NCI-H2029 treated with DMSO at 0.1 percent for 48 hours (cell line): Measurements from ENCODE around the gene YLPM1.
"Not testable (repeated sequence)": the region's sequence is repeated elsewhere in the genome, so short reads cannot be mapped to it uniquely, and the experiment has no call there.

Source experiments
- DNase-seq: peaks from one replicate; lab custom pipeline; 2025; lab: John Stamatoyannopoulos, UW

YLPM1 gene, protein sequence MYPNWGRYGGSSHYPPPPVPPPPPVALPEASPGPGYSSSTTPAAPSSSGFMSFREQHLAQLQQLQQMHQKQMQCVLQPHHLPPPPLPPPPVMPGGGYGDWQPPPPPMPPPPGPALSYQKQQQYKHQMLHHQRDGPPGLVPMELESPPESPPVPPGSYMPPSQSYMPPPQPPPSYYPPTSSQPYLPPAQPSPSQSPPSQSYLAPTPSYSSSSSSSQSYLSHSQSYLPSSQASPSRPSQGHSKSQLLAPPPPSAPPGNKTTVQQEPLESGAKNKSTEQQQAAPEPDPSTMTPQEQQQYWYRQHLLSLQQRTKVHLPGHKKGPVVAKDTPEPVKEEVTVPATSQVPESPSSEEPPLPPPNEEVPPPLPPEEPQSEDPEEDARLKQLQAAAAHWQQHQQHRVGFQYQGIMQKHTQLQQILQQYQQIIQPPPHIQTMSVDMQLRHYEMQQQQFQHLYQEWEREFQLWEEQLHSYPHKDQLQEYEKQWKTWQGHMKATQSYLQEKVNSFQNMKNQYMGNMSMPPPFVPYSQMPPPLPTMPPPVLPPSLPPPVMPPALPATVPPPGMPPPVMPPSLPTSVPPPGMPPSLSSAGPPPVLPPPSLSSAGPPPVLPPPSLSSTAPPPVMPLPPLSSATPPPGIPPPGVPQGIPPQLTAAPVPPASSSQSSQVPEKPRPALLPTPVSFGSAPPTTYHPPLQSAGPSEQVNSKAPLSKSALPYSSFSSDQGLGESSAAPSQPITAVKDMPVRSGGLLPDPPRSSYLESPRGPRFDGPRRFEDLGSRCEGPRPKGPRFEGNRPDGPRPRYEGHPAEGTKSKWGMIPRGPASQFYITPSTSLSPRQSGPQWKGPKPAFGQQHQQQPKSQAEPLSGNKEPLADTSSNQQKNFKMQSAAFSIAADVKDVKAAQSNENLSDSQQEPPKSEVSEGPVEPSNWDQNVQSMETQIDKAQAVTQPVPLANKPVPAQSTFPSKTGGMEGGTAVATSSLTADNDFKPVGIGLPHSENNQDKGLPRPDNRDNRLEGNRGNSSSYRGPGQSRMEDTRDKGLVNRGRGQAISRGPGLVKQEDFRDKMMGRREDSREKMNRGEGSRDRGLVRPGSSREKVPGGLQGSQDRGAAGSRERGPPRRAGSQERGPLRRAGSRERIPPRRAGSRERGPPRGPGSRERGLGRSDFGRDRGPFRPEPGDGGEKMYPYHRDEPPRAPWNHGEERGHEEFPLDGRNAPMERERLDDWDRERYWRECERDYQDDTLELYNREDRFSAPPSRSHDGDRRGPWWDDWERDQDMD (N-terminal part only)

DNA sequence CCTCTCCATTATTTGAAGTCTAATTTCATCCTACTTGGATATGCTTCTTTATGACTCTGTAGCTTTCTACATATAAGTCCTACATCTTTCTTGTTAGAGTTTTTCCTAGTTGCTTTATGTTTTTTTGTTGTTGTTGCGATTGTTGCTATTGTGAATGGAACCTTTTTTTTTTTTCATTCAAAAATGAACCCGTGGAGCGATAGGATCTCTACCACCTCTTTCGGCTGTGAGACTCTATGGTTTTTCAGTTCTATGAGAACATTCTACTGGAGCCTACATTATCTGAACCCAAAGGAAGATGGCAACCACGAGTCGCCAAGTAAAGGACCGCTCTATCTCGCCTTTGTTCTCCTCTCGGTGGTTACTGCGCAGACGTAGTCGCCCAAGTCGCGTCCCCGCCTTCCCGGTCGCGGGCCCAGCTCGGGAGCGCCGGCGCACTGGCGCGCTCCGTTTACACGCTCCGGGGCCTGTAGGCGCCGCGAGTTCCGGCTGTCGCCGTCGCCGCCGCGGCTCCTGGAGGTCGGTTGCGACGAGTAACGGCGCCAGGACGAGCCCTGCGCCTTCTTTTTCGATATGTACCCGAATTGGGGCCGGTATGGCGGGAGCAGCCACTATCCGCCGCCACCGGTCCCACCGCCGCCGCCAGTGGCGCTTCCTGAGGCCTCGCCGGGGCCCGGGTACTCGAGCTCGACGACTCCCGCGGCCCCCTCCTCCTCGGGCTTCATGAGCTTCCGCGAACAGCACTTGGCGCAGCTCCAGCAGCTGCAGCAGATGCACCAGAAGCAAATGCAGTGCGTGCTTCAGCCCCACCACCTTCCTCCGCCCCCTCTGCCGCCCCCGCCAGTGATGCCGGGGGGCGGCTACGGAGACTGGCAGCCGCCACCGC, at the start of gene YLPM1:
Gene YLPM1, plus strand, starts transcription at position 400 of the 886 bp plus-strand sequence. Its CDS starts 174 bp downstream, at position 574.
- DNase-seq, result peak; percentile 89

DNA sequence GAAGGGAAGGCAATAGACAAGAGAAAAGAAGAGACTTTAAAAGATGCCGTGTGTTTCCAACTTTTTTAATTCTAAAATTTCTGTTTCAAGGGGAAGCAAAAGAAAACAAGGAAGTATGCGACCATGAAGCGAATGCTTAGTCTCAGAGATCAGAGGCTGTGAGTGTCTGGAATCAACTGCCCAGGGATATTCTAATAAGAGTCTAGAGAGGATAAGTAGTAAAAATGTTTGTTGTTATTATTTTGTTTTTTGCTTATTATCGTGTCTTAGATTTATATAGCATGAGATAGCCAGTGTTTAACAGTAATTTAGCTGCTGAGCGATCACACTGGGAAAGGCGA, 49.8 kb upstream of the YLPM1 start:
- no peak for DNase-seq

DNA sequence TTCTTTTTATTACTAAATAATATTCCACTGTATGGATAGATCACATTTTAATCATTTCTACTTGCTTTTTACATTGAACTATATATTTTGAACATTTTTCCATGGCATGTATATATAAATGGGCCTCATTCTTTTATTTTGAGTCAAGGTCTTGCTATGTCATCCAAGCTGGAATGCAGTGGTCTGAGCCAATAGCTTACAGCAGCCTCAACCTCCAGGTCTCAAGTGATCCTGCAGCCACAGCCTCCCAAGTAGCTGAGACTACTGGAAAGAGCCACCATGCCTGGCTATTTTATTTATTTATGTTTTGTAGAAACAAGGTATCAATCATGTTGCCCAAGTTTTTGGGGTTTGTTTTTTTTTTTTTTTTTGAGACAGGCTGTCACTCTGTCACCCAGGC, 42.6 kb upstream of the YLPM1 start:
- DNase-seq, result no peak

DNA sequence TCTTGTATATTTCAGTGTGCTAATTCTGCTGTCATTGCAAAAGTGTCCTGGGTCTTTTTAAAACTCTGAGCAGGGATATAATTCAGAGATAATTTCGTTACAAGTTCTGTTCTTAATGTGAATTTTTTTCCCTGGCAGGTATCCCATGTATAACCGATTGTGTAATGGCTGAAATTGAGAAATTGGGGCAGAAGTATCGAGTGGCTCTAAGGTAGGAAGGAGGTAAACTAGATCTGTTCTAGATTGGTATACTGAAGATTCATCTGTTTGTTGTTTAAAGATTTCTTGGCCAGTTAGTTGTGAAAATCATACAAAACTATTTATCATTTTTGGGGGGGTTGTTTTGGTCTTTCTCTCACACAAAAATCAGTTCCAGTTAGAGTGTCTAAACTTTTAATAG, 40.0 kb upstream of the YLPM1 start:
- DNase-seq, result no peak

DNA sequence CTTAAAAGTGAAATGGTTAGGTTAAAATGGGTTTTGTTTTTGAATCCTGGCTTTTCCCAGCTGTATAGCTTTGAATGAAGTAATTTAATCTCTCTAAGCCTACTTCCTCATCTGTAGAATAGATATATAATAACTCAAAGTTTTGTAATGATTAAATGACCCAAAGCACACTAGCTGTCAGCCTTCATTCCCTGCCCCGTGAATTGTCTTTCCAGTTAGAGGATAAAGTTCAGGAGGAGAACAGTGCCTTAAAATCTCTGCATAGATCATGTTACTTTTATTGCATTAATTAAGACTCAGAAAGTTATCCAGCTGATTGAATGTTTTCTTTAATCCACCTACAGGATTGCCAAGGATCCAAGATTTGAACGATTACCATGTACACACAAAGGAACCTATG, 30.7 kb upstream of the YLPM1 start:
- DNase-seq, result no peak

DNA sequence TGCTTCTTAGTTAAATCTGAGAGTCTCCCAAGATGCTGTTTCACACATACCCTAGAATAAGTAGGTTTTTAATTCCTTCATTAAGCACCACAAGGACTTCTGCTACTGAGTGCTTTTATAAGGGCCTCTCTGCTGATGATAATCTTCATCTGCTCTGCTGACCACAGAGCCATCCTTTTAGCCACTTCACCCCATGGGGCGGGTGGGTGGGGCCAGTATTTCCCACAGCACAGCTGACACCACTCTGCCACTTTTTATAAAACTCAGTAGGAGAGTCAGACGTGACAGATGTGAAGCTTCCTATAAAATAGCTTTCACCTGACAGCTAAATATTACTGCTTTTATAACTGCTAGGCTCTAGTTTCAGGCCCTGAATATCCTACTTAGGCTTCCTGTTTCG, 29.9 kb upstream of the YLPM1 start:
- DNase-seq, result no peak

DNA sequence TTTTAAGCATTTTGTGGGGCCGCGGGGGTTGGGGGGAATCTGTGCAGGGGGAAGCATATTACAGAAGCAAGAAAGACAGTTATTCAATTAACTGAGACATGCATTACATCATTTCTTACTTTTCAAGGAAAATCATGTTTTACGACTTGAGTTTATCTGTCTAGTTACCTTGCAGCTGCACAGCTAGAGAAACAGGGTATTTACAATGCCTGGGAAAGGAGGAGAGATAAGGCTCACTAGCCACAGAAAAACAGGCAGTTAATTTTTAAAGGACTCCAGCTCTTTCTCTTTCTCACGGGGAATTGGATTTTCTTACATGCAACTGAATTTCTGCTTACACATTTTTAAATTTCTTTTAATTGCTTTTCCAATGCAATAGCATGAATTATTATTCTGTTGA, 28.0 kb upstream of the YLPM1 start:
- DNase-seq, result no peak

DNA sequence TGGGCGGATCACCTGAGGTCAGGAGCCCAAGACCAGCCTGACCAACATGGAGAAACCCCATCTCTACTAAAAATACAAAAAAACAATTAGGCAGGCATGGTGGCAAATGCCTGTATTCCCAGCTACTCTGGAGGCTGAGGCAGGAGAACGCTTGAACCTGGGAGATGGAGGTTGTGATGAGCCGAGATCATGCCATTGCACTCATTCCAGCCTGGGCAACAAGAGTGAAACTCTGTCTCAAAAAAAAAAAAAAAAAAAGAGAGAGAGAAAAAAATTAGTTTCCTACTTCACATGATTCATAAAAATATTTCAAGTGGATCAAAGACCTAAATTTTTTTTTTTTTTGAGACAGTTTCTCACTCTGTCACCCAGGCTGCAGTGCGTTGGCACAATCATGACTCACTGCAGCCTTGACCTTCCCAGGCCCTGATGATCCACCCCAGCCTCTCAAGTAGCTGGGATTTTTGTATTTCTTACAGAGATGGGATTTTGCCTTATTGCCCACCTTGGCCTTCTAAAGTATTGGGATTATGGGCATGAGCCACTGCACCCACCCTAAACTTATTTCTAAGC, 25.3 kb upstream of the YLPM1 start:
- no peak for DNase-seq

DNA sequence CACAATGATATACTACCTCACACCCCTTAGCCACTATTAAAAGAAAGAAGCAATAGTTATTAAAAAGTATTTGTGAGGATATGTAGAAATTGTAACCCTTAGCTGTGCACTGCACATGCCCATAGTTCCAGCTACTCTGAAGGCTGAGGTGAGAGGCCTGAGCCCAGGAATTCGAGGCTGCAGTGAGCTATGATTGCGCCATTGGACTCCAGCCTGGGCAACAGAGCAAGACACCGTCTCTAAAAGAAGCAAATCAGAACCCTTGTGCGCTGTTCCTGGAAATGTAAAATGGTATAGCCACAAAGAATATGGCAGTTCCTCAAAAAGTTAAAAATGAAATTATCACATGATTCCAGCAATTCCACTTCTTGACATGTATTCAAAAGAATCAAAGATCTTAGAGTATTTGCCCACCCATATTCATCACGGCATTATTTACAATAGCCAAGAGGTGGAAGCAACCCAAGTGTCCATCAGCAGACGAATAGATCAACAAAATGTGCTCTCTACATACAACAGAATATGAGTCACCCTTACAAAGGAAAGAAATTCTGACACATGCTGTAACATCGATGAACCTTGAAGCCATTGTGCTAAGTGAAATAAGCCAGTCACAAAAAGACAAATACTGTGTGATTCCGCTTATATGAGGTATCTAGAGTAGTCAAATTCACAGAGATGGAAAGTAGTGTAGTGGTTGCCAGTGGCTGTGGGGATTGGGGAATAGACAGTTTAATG, 23.7 kb upstream of the YLPM1 start:
- DNase-seq, result no peak

DNA sequence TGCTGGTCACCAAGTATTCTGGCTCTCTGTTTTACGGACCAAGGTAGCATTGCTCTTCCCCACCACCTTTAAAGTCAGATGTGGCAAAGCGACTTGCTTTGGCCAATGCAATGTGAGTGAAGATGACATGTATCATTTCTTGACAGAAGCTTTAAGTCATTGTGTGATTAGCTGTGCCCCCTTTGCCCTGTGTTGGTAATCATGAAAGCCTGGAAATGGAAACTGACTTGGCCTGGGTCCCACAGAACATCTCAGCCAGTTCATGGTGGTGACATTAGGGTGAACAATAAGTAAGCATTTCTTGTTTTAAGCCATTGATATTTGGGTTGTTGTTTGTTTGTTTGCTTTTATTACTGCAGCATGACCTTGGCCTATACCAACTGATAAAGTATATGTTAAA, 15.9 kb upstream of the YLPM1 start:
- DNase-seq, result no peak

DNA sequence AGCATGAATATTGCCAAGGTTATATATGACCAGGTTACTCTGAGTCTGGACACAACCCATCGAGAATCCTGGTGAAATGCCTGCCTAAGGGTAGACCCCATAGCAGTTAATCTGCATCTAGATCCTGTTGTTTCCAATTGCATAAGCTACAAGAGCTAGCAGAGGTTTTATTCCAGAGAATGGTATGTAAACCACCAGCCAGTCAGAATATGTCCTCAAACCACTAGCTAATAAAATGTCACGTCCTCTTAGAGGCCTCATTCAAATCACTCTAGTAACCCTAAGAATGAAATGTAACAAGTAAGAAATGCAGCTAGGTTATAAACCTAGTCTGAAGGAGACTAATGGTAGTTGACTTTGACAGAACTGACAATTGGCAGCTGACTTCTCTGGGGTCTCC, 9.0 kb upstream of the YLPM1 start:
- no peak for DNase-seq

DNA sequence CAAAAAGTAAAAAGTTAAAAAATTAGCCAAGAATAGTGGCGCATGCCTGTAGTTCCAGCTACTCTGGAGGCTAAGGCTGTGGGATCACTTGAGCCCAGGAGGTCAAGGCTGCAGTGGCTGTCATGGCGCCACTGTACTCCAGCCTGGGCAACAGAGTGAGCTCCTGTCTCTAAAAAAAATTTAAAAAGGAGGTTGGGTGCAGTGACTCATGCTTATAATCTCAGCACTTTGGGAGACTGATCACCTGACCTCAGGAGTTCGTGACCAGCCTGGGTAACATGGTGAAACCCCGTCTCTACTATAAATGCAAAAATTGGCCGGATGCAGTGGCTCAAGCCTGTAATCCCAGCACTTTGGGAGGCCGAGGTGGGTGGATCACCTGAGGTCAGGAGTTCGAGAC, 8.2 kb upstream of the YLPM1 start:
- DNase-seq, result no peak

DNA sequence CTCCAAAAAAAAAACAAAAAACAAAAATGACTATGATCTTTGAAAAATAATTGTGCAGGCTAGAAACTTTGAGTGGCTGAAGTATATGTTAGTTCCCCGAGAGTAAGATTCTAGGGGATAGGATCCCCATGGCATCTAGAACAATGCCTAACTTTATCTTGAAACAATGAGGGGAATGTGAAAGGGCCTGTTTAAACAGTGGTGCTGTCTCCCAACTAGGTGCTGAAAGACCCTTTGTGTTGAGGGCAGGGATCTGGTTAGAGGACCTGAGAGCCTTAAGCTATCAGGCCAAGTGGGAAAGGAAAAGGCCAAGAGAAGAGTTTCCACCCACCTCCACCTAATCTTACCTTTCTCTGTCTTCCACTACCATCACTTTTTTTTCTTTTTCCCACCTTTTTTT, 6.8 kb upstream of the YLPM1 start:
- DNase-seq, result no peak

DNA sequence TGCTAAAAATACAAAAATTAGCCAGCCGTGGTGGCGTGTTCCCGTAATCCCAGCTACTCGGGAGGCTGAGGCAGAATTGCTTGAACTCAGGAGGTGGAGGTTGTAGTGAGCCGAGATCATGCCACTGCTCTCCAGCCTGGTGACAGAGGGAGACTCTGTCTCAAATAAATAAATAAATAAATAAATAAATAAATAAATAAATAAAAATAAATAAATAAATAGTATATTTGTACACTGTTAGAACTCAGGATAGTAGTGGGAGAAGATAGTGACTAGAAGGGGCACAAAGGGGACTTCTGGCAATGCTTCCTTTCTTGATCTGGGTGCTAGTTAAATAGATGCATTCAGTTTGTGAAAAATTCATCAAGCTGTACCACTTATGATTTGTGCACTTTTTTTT, 4.6 kb upstream of the YLPM1 start:
- DNase-seq, result not testable (repeated sequence)

DNA sequence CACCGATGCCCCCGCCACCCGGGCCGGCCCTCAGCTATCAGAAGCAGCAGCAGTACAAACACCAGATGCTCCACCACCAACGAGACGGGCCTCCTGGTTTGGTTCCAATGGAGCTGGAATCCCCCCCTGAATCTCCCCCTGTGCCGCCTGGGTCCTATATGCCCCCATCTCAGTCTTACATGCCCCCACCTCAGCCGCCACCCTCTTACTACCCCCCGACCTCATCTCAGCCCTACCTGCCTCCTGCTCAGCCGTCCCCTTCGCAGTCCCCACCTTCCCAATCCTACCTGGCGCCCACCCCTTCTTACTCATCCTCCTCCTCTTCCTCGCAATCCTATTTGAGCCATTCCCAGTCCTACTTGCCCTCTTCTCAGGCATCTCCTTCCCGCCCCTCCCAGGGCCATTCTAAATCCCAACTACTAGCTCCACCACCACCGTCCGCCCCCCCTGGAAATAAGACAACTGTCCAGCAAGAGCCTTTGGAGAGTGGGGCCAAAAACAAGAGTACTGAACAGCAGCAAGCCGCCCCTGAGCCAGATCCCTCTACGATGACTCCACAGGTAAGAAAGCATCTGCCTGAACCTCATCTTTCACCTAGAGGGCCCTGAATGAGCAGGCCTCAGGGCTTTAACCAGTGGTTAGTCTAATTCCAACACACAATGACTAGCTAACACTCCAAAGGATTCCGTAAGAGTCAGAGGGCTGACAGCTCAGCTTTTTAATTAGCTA, 851 bp downstream of the YLPM1 start:
- no peak for DNase-seq

DNA sequence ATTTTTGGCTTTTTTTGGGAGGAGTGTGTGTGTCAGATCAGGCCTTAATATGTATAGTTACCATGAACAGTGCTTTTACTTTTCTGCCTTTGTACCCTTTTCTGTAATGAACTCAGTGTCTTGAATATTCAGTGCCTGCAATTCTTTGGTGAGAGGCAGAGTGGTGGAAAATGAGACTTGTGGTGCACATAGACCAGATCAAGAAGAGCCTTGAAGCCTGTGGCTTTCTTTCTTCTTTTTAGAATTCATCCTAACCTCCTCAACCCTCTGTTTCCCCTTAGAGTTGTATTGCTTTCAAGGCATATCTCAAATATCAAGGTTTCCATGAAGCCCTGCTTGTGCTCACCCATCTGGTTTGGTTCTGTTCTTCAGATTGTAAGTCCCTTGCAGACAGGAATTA, 2.6 kb downstream of the YLPM1 start:
- no peak for DNase-seq

DNA sequence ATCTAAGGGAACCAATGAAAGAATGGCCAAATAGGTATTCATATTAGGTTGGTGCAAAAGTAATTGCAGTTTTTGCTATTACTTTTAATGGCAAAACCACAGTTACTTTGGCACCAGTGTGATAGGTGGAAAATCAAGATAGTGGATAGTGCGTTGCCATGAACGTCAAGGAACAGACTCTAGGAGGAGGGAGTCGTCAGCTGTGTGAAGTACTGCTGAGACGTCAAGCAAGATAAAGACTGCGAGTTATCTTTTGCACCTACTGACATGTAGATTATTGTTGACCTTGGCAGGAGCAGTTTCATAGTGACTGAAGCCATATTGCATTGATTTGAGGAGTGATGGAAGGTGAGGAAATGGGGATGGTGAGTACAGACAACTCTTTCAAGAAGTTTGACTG, 8.3 kb downstream of the YLPM1 start:
- DNase-seq, result no peak

DNA sequence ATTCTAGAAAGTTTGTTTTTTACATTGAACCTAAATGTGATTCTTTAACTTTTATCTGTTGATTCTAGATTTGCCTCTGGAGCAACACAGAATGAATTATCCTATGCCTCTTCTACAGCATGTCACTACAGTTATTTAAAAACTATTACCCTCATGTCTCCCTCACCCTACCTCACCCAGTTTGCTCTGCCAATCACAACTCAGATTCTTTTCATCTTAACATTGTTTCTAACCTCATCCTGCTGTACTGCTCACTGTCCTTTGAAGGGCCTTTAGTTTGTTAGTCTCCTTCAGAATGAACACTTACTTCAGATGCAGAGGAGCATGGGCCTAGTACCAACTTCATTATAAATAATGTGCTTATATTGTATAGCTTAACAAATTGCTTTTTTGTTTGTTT, 21.5 kb downstream of the YLPM1 start:
- DNase-seq, result no peak

DNA sequence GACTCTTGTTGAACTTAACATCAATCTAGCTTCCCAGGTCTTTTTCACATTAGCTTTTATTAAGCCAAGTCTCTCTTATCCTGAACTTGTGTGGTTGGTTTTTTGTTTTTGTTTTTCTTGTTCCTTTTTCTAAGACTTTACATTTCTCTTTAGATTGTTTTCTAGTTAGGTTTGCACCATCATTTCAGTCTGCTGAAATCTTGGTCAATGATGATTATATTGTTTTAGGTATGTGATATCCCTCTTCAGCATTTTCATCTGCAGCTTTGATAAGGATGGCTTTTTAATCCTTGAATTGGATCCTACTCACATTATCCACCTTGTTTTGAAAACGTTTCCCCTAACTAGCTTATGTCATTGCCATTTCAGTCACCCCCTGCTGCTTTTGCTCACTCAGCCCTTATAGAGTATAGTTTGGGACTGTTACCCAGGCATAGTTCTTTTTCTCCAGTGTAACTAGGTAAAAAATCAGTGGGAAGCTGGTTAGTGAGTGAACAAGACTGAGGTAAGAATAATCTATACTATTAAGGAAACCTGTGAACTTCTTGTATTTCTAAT, 22.0 kb downstream of the YLPM1 start:
- DNase-seq, result no peak
